NCI-H1417 treated with DMSO at 0.1 percent for 48 hours (cell line): ENCODE results near the gene KRTAP10-8.
"Not testable (repeated sequence)": the region's sequence is repeated elsewhere in the genome, so short reads cannot be mapped to it uniquely, and the experiment has no call there.

Experiments used
- DNase-seq: peaks from one replicate; lab custom pipeline; 2025; lab: John Stamatoyannopoulos, UW

The KRTAP10-8 gene

DNA sequence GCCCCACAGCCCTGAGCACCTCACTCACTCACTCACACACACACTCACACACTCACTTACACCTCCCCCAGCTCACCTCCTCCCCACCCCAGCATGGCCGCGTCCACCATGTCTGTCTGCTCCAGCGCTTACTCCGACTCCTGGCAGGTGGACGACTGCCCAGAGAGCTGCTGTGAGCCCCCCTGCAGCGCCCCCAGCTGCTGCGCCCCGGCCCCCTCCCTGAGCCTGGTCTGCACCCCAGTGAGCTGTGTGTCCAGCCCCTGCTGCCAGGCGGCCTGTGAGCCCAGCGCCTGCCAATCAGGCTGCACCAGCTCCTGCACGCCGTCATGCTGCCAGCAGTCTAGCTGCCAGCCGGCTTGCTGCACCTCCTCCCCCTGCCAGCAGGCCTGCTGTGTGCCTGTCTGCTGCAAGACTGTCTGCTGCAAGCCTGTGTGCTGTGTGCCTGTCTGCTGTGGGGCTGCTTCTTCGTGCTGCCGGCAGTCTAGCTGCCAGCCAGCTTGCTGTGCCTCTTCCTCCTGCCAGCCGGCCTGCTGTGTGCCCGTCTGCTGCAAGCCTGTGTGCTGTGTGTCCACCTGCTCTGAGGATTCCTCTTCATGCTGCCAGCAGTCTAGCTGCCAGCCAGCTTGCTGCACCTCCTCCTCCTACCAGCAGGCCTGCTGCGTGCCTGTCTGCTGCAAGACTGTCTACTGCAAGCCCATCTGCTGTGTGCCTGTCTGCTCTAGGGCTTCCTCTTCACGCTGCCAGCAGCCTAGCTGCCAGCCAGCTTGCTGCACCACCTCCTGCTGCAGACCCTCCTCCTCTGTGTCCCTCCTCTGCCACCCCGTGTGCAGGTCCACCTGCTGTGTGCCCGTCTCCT lies 34.7 kb downstream of the KRTAP10-8 start, which contains the start of gene KRTAP10-11:
Gene KRTAP10-11 (plus strand): TSS at position 49 of the 856 bp plus-strand sequence. CDS start 45 bp downstream, at position 94.
- not testable (repeated sequence) for DNase-seq

DNA sequence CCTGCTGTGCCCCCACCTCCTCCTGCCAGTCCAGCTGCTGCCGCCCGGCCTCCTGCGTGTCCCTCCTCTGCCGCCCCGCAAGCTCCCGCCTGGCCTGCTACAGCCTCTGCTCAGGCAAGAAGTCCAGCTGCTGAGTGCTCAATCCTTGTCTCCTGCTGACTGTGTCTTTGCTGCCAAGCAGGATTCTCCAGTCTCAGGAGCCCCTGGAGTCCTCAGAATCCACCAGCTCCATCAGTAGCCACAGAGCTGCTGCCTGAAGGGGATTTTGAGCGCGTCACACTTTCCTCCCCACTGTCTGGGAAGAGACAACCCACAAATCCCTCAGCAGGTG lies 35.3 kb downstream of the KRTAP10-8 start:
- DNase-seq = peak; percentile 49

DNA sequence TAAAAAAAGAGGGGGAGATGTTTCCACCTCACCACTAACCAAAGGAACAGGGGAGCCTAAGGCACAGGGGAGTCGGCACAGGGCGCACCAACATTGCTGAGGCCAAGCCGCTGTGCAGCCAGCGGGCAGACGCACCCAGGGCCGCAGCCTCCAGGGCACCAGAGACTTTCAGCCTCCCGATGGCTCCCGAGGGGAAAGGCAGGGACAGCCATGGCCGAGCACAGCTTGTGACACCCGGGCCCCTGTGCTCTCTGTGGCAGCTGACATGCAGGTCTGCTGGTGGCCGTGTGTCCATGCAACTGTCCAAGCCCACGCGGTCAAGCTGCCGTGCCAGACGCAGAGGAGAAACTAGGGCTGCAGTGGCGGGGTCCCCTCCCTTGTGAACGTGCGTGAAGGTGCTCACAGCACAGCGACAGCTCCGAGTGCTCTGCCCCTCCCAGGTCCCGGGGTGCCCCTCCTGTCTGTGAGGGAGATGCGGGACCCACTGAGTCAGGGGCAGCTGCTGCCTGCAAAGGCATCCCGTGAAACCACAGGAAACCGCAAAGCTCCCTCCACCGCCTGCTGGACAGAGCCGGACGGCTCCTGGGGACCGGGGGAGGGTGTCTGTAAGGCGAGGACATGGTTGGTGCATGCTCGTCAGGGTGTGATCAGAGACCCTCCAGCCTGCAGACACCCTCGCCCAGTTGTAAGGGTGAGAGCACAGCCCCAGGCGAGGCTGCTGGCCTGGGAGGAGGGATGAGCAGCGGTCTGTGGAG lies 36.9 kb downstream of the KRTAP10-8 start:
- DNase-seq = no peak

- DNase-seq = no peak
These were observed 37.7 kb downstream of the KRTAP10-8 start for GRCh38 chr21:44649521-44650100.

DNA sequence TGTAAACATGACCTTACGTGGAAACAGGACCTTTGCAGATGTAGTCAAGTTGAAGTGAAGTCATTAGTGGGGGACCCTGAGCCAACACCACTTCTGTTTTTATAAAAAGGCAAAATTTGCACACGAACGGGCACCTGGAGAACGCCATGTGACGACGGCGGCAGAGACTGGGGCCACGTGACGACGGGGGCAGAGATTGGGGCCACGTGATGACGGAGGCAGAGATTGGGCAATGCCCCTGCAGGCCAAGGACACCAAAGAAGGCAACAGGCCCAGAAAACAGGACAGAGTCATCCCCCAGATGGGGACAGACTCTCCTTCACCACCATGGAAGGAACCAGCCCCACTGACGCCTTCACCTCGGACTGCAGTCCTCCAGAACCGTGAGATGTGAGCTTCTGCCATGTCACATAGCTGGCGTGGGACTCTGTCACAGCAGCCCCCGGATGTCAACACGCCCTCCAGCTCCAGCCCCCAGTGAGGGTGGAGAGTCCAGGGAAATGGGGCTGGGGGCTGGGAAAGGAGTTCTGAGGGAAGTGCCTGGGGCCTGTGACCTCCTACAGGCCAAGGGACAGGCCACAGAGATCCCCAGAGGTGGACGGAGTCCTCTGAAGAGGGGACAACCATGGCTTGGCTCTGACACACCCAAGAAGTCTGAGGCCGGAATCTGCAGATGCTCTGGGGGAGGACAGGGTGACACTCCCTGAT lies 38.5 kb downstream of the KRTAP10-8 start:
- no peak for DNase-seq

DNA sequence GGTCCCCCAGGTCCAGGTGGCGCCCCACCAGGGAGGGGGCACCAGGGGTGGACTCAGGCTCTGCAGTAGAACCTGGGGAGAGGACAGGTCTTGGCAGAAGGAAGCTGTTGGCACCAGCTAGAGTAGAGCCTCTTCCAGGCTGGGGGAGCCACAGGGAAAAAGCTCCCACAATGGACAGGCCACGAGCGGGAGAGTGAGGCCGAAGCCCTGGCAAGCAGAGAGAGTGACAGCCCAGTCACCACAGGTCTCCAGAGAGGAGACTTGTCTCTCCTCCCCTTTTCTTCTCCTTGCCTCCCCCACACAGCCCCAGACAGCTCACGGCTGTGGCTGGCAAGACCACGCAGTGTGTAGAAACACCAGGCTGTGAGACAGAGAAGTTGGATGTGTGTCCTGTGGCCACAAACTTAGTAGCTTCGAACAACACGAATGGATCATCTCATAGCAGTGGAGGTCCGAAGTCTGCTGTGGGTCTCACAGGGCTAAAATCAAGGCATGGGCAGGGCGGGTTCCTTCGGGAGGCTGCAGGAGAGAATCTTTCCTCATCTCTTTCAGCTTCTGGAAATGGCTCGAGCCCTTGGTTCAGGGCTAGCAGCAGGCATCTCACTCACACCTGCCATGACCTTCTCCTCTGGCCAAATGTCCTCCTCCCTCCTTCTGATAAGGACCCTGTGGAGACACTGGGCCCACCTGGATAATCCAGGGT lies 39.2 kb downstream of the KRTAP10-8 start:
- DNase-seq = no peak

DNA sequence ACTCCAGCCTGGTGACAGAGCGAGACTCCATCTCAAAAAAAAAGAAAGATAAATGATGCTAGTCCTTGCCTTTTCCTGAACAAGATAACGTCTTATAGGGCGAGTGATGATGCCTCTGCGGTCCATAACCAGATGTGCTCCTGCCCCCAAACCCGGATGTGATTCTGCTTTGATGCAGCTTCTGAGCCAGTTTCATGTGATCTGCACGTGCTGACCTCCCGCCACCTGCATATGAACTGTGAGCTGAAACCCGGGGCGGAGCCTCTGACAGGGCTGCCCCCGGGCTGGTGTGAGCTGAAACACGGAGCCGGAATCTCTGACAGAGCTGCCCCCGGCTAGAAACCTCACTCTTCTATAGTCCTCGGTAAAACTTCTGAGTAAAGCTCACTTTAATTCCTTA lies 41.2 kb downstream of the KRTAP10-8 start:
- DNase-seq = no peak

GRCh38 chr21:44653656-44654575 lies 42.0 kb downstream of the KRTAP10-8 start:
- peak; percentile 76 for DNase-seq

GRCh38 chr21:44654576-44655175 lies 42.8 kb downstream of the KRTAP10-8 start, which contains the start of gene KRTAP12-4:
TSS of gene KRTAP12-4 (minus strand) at chr21:44654659. CDS start at chr21:44654614, 45 bp downstream.
- no peak for DNase-seq

DNA sequence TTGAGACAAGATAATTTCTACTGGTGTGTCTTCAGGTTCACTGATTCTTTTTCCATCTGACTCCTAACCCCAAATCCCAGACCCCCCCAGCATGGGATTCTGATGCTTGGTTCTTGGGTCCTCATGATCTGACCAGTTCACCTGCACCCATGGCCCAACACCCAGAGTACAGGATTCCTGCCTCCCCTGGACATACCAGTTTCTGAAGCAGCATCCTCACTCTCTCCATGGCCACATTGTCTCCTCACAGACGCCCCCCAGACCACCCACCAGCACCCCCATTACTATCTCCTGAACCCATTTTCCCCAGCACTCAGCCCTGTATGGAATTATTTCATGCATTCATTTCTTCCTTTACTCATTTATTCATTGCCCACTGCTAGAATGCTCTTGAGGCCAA lies 45.0 kb downstream of the KRTAP10-8 start:
- no peak for DNase-seq

- DNase-seq = no peak
These were observed 46.0 kb downstream of the KRTAP10-8 start, which contains the start of gene KRTAP12-3 for GRCh38 chr21:44657635-44658540. TSS of gene KRTAP12-3 (plus strand) at chr21:44657932. CDS start at chr21:44657980, 48 bp downstream.

DNA sequence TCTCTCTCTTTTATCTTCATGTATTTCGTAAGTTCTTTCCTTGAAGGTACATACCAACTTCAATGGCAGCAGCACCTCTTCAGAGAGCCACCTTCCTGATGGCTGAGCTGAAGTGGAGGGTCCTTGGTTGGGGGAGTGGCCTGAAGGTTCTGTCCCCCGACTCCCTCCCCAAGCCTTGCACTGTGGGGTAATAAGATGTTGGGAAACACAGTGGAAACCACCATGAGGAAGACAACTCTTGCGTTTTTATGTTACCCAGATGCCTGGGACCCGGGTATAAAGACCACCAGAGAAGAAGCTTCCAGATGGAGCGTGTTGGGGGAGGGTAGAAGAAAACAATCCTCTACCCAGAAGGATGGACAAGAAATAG lies 46.6 kb downstream of the KRTAP10-8 start:
- no peak for DNase-seq

GRCh38 chr21:44658913-44659595 lies 47.2 kb downstream of the KRTAP10-8 start:
- no peak for DNase-seq

GRCh38 chr21:44661567-44661966 lies 49.7 kb downstream of the KRTAP10-8 start:
- DNase-seq = not testable (repeated sequence)
